GM21825 (cell line): Measurements from ENCODE around the gene BCAS3.

ENCODE experiments used
- ATAC-seq: cut with Tn5 transposase; IDR thresholded peaks from one replicate; pipeline ENCODE4 v1.9.1; 2021; ENCODE audit warnings: mild to moderate bottlenecking, moderate library complexity; ENCODE audit not compliant: unreplicated experiment

Gene BCAS3

GRCh38 chr17:61209106-61209439 lies 531.4 kb downstream of the BCAS3 start:
- no peak for ATAC-seq

GRCh38 chr17:61209525-61209924 lies 531.9 kb downstream of the BCAS3 start:
- no peak for ATAC-seq

DNA sequence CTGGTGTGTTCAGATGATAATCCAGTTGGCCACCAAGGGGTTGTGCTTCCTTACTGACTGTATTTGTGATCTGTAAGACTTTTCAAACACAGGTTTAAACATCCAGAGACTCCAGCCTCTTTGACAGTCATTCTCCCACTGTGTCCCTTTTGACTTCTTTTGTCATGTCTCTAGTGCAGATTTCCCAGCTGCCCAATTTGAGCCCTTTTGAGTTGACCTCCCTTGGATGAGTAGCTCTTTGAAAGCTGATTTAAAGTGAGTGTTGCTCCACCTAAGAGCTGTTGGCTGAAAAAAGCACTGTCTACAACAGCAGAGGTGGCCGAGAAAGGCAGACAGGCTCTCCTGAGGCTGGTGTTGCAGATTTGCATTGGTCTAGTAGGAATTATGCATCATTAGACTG lies 533.6 kb downstream of the BCAS3 start:
- ATAC-seq, result no peak

- no peak for ATAC-seq
Measured at GRCh38 chr17:61212655-61213054, 535.0 kb downstream of the BCAS3 start.

DNA sequence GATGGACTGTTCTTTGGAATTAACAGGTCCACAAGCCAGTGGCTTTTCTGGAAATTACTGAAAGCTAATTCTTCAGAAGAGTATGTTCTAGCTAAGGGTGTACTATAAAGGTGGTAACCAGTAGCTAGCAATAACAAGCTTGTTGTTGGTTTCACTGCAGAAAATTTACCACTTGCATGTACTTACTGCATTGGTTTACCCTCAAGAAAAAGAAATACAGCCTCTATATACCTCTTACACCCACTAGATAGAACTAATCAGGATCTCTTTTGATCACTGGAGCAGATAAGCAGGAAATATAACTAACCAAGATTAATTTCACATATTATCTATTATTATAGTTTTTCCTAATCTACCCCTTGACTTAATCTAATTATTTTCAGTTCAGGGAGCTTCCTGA lies 537.1 kb downstream of the BCAS3 start:
- ATAC-seq, result no peak

DNA sequence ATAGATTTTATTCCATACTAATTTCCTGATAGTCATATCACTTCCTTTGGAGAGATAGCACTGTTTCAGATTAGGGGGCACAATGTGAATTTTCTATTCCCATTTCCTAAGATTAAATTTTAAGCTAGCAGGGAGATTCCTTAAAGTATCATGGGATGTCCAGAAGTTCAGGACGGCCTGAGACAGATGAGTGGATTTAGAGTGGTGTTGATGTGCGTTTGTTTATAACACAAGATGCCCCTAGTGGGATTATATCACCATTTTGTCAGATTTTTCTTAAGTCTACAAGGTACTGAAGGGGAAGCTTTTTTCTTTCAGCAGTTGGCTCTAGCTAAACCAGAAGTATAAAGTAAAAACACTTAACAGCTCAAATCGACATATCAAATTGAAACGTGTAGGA lies 538.4 kb downstream of the BCAS3 start:
- no peak for ATAC-seq

GRCh38 chr17:61217878-61218437 lies 540.3 kb downstream of the BCAS3 start:
- no peak for ATAC-seq

- ATAC-seq, result no peak
Measured at GRCh38 chr17:61218438-61218837, 540.8 kb downstream of the BCAS3 start.

DNA sequence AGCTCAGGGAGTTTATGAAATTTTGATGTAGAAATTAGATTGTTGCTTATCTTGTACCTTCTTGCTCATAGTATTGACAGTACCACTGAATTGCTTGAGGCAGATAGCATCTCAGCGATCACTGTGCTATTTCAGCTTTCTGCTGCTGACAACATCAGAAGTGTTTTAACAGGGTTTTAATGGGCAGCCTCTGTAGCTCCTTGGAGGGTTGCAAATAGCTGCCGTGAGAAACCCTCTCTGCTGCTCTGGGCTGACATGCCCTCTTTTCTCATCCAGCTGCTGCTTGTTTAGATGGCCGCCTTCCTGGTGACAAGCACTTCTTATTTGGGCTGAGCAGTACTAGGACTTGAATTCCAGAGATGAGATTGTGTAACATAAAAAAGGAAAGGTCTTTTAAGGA lies 541.8 kb downstream of the BCAS3 start:
- ATAC-seq, result no peak

DNA sequence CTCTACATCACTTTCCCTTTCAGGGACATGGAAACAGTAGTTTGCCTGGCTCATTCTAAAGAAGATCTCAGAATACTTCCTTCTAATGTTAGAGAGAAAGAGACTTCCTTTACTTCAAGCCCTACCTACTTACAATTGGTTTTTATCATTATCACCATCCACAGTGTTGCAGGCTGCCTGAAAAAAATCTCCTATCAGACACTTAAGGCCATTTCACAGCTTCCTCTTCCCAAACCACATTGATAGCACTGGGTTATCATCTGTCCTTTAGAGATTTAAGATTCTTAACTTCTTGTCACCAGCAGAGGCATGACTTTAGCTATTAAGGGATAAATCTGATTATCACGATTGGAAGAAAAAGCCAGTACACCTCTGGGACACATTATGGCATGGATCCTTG lies 543.5 kb downstream of the BCAS3 start:
- ATAC-seq, result no peak

GRCh38 chr17:61221597-61222471 lies 544.2 kb downstream of the BCAS3 start:
- ATAC-seq, result no peak

- ATAC-seq, result no peak
Measured at GRCh38 chr17:61223725-61224124, 546.1 kb downstream of the BCAS3 start.

GRCh38 chr17:61225178-61225882 lies 547.7 kb downstream of the BCAS3 start:
- ATAC-seq, result no peak

DNA sequence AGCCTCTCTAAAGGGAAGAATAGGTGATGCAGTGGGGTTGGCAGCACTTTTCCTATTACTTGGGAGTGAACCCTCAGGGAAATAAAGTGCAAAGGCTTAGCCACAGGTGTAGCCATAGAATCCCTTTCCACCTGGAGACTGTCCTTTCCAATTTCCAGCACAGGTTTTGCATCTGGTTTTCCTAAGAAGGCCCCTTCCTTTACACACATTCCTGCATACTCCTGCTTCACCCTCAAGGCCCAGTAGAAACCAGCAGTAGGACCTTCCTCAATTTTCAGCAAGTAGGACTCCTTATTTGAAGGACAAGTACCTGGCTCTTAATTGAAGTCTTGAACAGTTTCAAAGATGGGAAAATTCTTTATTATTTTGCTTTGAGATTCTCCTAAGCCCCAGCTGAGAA lies 550.2 kb downstream of the BCAS3 start:
- no peak for ATAC-seq

GRCh38 chr17:61230461-61230860 lies 552.8 kb downstream of the BCAS3 start:
- ATAC-seq, result no peak

GRCh38 chr17:61230972-61231820 lies 553.5 kb downstream of the BCAS3 start:
- ATAC-seq, result no peak

GRCh38 chr17:61232871-61233270 lies 555.2 kb downstream of the BCAS3 start:
- no peak for ATAC-seq

GRCh38 chr17:61233991-61234750 lies 556.5 kb downstream of the BCAS3 start:
- no peak for ATAC-seq

DNA sequence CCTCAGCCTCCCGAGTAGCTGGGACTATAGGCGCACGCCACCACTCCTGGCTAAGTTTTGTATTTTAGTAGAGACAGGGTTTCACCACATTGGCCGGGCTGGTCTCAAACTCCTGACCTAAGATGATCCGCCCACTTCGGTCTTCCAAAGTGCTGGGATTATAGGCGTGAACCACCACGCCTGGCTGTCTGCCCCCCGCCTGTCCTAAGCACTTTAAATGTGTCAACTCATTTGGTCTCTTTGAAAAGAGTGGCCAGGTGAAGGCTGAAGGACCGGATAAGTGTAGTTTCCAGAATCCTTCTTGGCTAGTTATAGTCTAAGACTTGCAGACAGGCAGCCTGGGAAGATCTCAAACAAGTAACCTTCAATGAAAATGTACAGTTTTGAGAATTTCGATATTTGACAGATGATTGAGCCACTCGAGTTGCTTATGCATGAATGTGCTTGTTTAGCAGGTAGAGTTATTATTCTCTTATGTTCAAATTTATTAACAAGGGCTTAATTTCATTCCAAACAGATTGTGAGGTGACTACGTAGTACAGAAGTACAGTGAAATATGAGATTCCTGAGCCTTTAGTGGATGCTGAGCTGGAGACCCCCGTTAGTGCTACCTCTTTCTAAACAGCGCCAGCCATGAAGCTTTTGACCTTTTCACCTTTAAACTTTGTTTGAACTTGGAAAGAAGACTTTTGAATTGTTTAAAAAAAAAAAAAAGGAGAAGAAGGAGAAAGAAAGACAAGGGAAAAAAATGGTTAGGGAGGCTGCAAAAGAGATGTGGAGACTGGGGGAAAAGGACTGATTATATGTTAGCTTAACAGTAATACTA lies 557.6 kb downstream of the BCAS3 start:
- no peak for ATAC-seq

DNA sequence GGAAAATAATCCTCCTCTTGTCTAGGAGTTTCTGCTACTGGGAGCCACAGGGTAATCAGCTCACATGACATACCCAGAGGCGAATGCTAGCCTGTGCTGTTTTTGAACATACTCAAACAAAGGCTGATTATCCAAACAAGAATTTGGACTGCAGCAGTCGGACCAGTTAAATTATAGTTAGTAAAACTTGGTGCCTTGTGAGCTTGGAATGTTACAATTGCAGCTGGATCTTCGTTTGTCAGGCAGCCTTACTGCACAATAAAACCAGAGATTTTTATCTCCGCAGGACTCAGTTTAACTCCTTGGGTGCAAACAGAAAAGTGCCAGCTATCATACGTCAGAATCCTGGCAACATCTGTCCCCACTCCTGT lies 558.2 kb downstream of the BCAS3 start:
- ATAC-seq, result no peak
